Astrocyte (in vitro differentiated cells and primary cell): ENCODE measurements around the gene GRK3. TPM values are rescaled to one million over a fixed set of nuclear protein-coding genes. Genes with fewer than 3 reads are reported as not detected.
"Not testable (repeated sequence)": the region's sequence is repeated elsewhere in the genome, so short reads cannot be mapped to it uniquely, and the experiment has no call there.

Experiments
- DNase-seq: peaks from one replicate; pipeline ENCODE4 v3.0.0-alpha.2; 2010; ENCODE audit warnings: low read depth
- FAIRE-seq: peaks from 2 replicates; lab custom pipeline; 2011; peaks lifted over from hg19 to GRCh38; lab: Jason Lieb, UNC
- H2AFZ ChIP-seq: 2 replicates; pipeline ENCODE4 v1.6.0; 2012; ENCODE audit warnings: low read depth, low read length, inconsistent platforms
- H3K27ac ChIP-seq: 2 replicates; pipeline ENCODE4 v1.5.1; 2011; ENCODE audit warnings: low read depth, low read length, inconsistent platforms
- H3K27me3 ChIP-seq: 2 replicates; pipeline ENCODE4 v1.6.0; 2011; ENCODE audit warnings: low read length, inconsistent platforms; ENCODE audit not compliant: insufficient read depth
- H3K36me3 ChIP-seq: 2 replicates; pipeline ENCODE4 v1.5.1; 2011; ENCODE audit warnings: low read length, inconsistent platforms; ENCODE audit not compliant: insufficient read depth
- H3K4me1 ChIP-seq: 2 replicates; pipeline ENCODE4 v1.5.1; 2011; ENCODE audit warnings: low read length, inconsistent platforms; ENCODE audit not compliant: insufficient read depth
- H3K4me2 ChIP-seq: 2 replicates; pipeline ENCODE4 v1.6.0; 2012; ENCODE audit warnings: low read length, inconsistent platforms
- H3K4me3 ChIP-seq: 2 replicates; pipeline ENCODE4 v1.5.1; 2011; ENCODE audit warnings: low read depth, mild to moderate bottlenecking, low read length, inconsistent platforms; ENCODE audit not compliant: insufficient read depth
- H3K79me2 ChIP-seq: 2 replicates; pipeline ENCODE4 v1.6.0; 2012; ENCODE audit warnings: mild to moderate bottlenecking, low read length, inconsistent platforms; ENCODE audit not compliant: insufficient read depth
- H3K9ac ChIP-seq: 2 replicates; pipeline ENCODE4 v1.6.0; 2012; ENCODE audit warnings: mild to moderate bottlenecking, low read length, inconsistent platforms
- H3K9me3 ChIP-seq: 2 replicates; pipeline ENCODE4 v1.5.1; 2012; ENCODE audit warnings: low read depth, mild to moderate bottlenecking, low read length, inconsistent platforms; ENCODE audit not compliant: insufficient read depth
- H4K20me1 ChIP-seq: 2 replicates; pipeline ENCODE4 v1.6.0; 2012; ENCODE audit warnings: low read length, inconsistent platforms; ENCODE audit not compliant: insufficient read depth
- H3K27ac Mint-ChIP-seq: one replicate; pipeline ENCODE4 v1.8.0; 2021; ENCODE audit warnings: mild to moderate bottlenecking, mixed read lengths; ENCODE audit not compliant: unreplicated experiment
- H3K27me3 Mint-ChIP-seq: one replicate; pipeline ENCODE4 v1.8.0; 2021; ENCODE audit warnings: low read depth, mixed read lengths; ENCODE audit not compliant: unreplicated experiment
- H3K36me3 Mint-ChIP-seq: one replicate; pipeline ENCODE4 v1.8.0; 2021; ENCODE audit warnings: low read depth, mixed read lengths; ENCODE audit not compliant: unreplicated experiment
- H3K4me1 Mint-ChIP-seq: one replicate; pipeline ENCODE4 v1.8.0; 2021; ENCODE audit warnings: low read depth, mixed read lengths; ENCODE audit not compliant: unreplicated experiment
- H3K4me3 Mint-ChIP-seq: one replicate; pipeline ENCODE4 v1.8.0; 2021; ENCODE audit warnings: mild to moderate bottlenecking, moderate library complexity, mixed read lengths; ENCODE audit not compliant: unreplicated experiment
- H3K9me3 Mint-ChIP-seq: one replicate; pipeline ENCODE4 v1.8.0; 2021; ENCODE audit warnings: mild to moderate bottlenecking, mixed read lengths; ENCODE audit not compliant: unreplicated experiment
- CTCF ChIP-seq: IDR thresholded peaks from 2 replicates; pipeline ENCODE4 v1.5.1; 2011; ENCODE audit warnings: low read depth, mild to moderate bottlenecking, inconsistent platforms, low read length, moderate library complexity; ENCODE audit not compliant: insufficient read depth
- EZH2 ChIP-seq: IDR thresholded peaks from 2 replicates; pipeline ENCODE4 v1.6.1; 2012; ENCODE audit warnings: mild to moderate bottlenecking, low read length, inconsistent platforms; ENCODE audit not compliant: insufficient read depth
- total RNA-seq: library from RNA; stranded (reverse); gene quantifications from 2 replicates; pipeline ENCODE4 v1.2.1, GENCODE V29; 2021

GRK3 gene
- total RNA-seq, 1 donor from 2014 or later = 7.2 TPM

- Histone ChIP-seq H2AFZ (no peak overlapping the region), H4K20me1 (no peaks in the 10 kb centered on the region), H3K9ac (no peak overlapping the region), H3K4me1 (peaks cover 4% of the 10 kb centered on the region), H3K36me3 (no peaks in the 10 kb centered on the region), H3K79me2 (no peaks in the 10 kb centered on the region), H3K4me2 (no peak overlapping the region), H3K9me3 (no peaks in the 10 kb centered on the region), H3K27ac (no peak overlapping the region), H3K27me3 (no peaks in the 10 kb centered on the region), H3K4me3 (no peak overlapping the region)
- TF ChIP-seq CTCF = no peak
- no peak for TF ChIP-seq EZH2
- DNase-seq (no peak), FAIRE-seq (no peak)
- Mint-ChIP-seq H3K36me3 (no peaks in the 10 kb centered on the region), H3K27ac (no peak overlapping the region), H3K4me1 (peaks cover 15% of the 10 kb centered on the region), H3K4me3 (no peak overlapping the region), H3K9me3 (no peaks in the 10 kb centered on the region), H3K27me3 (no peaks in the 10 kb centered on the region)
Observed at GRCh38 chr22:25624476-25624875, 60.0 kb downstream of the GRK3 start.

GRCh38 chr22:25625747-25626623 lies 61.5 kb downstream of the GRK3 start:
- not testable (repeated sequence) for H3K27me3 ChIP-seq, FAIRE-seq, DNase-seq, H2AFZ ChIP-seq, H3K4me3 ChIP-seq, H3K27ac Mint-ChIP-seq, H3K27ac ChIP-seq, H3K4me1 ChIP-seq, H3K79me2 ChIP-seq, H3K27me3 Mint-ChIP-seq, H3K9me3 Mint-ChIP-seq, H4K20me1 ChIP-seq, H3K4me2 ChIP-seq, H3K36me3 Mint-ChIP-seq, H3K9me3 ChIP-seq, H3K9ac ChIP-seq, H3K36me3 ChIP-seq, H3K4me3 Mint-ChIP-seq
- peaks cover 18% of the 10 kb centered on the region for H3K4me1 Mint-ChIP-seq

GRCh38 chr22:25626624-25626990 lies 62.1 kb downstream of the GRK3 start:
- Histone ChIP-seq H4K20me1 (no peaks in the 10 kb centered on the region), H3K36me3 (no peaks in the 10 kb centered on the region), H3K4me1 (peaks cover 4% of the 10 kb centered on the region), H2AFZ (no peak overlapping the region), H3K27ac (no peak overlapping the region), H3K27me3 (no peaks in the 10 kb centered on the region), H3K9me3 (no peaks in the 10 kb centered on the region), H3K4me2 (no peak overlapping the region), H3K9ac (no peak overlapping the region), H3K4me3 (no peak overlapping the region), H3K79me2 (no peaks in the 10 kb centered on the region)
- no peak overlapping the region for H3K27ac Mint-ChIP-seq
- H3K4me3 Mint-ChIP-seq = no peak overlapping the region
- TF ChIP-seq EZH2 (no peak), CTCF (no peak)
- H3K27me3 Mint-ChIP-seq = no peaks in the 10 kb centered on the region
- H3K9me3 Mint-ChIP-seq = no peaks in the 10 kb centered on the region
- H3K36me3 Mint-ChIP-seq = no peaks in the 10 kb centered on the region
- H3K4me1 Mint-ChIP-seq = peaks cover 20% of the 10 kb centered on the region
- FAIRE-seq (no peak), DNase-seq (no peak)
